ENCODE data around the gene ACOT7.
"Not testable (repeated sequence)": the region's sequence is repeated elsewhere in the genome, so short reads cannot be mapped to it uniquely, and the experiment has no call there.

ACOT7 gene

DNA sequence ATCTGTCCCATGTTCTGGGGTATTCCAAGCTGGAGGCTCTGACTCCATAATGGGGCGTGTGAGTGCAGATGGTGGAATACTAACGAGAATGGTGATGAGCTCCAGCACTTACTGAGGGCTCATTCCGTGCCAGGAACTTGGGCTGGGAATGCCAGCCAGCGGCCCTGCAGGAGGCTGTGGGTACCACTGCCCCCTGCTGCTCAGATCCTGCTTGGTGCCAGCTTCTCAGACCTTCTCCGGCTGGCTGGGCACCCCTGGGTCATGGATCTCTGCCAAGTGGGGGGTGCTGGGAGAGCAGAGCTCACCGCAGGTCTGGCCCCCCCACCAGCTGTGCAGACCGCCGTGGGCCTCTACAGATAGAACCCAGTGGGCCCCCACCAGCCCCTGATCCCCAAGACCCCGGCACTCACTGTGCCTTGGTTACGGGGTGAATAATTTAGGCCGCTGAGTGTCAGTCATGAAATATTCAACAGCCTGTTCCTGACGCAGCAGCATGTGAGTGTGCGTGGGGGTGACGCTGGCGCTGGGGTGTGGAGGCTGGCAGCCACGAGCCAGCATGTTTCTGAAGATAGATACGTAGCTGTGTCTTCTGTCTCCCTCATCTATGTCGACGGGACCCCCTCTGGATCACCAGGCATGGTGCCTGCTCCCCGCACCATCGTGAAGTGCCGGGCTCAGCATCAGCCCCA lies 43.6 kb upstream of the ACOT7 start:
- not testable (repeated sequence) for H3K9ac ChIP-seq; H3K79me2 ChIP-seq (ENCODE audit: insufficient read depth, low read depth); H4K20me1 ChIP-seq (ENCODE audit: insufficient read depth); H2AFZ ChIP-seq (ENCODE audit: low read depth); H3K4me3 ChIP-seq (IDR thresholded peaks at IDR 0.05; ENCODE audit: insufficient read depth, low read depth, low read length); H3K36me3 ChIP-seq (ENCODE audit: insufficient read depth); H3K4me2 ChIP-seq; H3K4me1 ChIP-seq (ENCODE audit: low read depth, poor library complexity, severe bottlenecking); H3K27ac ChIP-seq
- H3K27me3 ChIP-seq (ENCODE audit: insufficient read depth, low read depth): peaks cover 89% of the 10 kb centered on the region
- TF ChIP-seq, protein P1, sequence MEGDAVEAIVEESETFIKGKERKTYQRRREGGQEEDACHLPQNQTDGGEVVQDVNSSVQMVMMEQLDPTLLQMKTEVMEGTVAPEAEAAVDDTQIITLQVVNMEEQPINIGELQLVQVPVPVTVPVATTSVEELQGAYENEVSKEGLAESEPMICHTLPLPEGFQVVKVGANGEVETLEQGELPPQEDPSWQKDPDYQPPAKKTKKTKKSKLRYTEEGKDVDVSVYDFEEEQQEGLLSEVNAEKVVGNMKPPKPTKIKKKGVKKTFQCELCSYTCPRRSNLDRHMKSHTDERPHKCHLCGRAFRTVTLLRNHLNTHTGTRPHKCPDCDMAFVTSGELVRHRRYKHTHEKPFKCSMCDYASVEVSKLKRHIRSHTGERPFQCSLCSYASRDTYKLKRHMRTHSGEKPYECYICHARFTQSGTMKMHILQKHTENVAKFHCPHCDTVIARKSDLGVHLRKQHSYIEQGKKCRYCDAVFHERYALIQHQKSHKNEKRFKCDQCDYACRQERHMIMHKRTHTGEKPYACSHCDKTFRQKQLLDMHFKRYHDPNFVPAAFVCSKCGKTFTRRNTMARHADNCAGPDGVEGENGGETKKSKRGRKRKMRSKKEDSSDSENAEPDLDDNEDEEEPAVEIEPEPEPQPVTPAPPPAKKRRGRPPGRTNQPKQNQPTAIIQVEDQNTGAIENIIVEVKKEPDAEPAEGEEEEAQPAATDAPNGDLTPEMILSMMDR (conservative IDR thresholded peaks at IDR 0.05; ENCODE audit: low read depth, low read length): peak; percentile 24; the same call in 1 of the 2 replicates

GRCh38 chr1:6436277-6436676 lies 42.7 kb upstream of the ACOT7 start:
- not testable (repeated sequence) for H3K4me1 ChIP-seq (ENCODE audit: low read depth, poor library complexity, severe bottlenecking); H3K4me3 ChIP-seq (IDR thresholded peaks at IDR 0.05; ENCODE audit: insufficient read depth, low read depth, low read length); H3K79me2 ChIP-seq (ENCODE audit: insufficient read depth, low read depth); H3K36me3 ChIP-seq (ENCODE audit: insufficient read depth); H3K9ac ChIP-seq; H3K27ac ChIP-seq; H2AFZ ChIP-seq (ENCODE audit: low read depth); H4K20me1 ChIP-seq (ENCODE audit: insufficient read depth); H3K4me2 ChIP-seq
- H3K27me3 ChIP-seq (ENCODE audit: insufficient read depth, low read depth): peaks cover 82% of the 10 kb centered on the region

DNA sequence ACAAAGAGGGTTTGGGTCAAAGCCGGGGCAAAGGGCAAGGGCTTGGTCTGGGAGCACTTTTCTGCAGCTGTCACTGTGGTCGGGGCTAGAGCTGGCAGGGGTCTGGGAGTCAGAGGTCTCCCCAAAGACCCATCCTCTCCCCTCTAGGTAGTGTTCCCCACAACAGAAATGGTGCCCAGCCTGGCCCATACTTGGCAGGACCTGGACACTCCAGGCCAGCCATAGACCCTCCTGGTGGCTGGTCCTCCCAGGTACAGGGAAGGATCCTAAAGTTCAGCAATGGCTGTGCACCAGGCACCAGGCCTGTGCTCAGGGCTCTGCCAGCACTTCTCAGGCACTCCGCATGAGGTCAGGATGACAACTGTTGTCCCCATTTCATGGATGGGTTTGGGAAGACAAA lies 42.0 kb upstream of the ACOT7 start:
- no peaks in the 10 kb centered on the region for H3K36me3 ChIP-seq (ENCODE audit: insufficient read depth)
- H3K27ac ChIP-seq: no peak overlapping the region
- no peaks in the 10 kb centered on the region for H3K79me2 ChIP-seq (ENCODE audit: insufficient read depth, low read depth)
- H3K4me2 ChIP-seq: no peak overlapping the region
- peaks cover 86% of the 10 kb centered on the region for H3K27me3 ChIP-seq (ENCODE audit: insufficient read depth, low read depth)
- H3K9ac ChIP-seq: no peak overlapping the region
- H3K4me3 ChIP-seq (IDR thresholded peaks at IDR 0.05; ENCODE audit: insufficient read depth, low read depth, low read length): no peak overlapping the region
- no peaks in the 10 kb centered on the region for H3K4me1 ChIP-seq (ENCODE audit: low read depth, poor library complexity, severe bottlenecking)
- H2AFZ ChIP-seq (ENCODE audit: low read depth): no peak overlapping the region
- H4K20me1 ChIP-seq (ENCODE audit: insufficient read depth): no peaks in the 10 kb centered on the region
- TF ChIP-seq, protein P1 (conservative IDR thresholded peaks at IDR 0.05; ENCODE audit: low read depth, low read length): no peak

- H3K9ac ChIP-seq: no peak overlapping the region
- H3K79me2 ChIP-seq (ENCODE audit: insufficient read depth, low read depth): no peaks in the 10 kb centered on the region
- no peak overlapping the region for H3K27ac ChIP-seq
- H2AFZ ChIP-seq (ENCODE audit: low read depth): no peak overlapping the region
- no peaks in the 10 kb centered on the region for H3K36me3 ChIP-seq (ENCODE audit: insufficient read depth)
- H4K20me1 ChIP-seq (ENCODE audit: insufficient read depth): no peaks in the 10 kb centered on the region
- no peak overlapping the region for H3K4me3 ChIP-seq (IDR thresholded peaks at IDR 0.05; ENCODE audit: insufficient read depth, low read depth, low read length)
- H3K4me2 ChIP-seq: no peak overlapping the region
- TF ChIP-seq, protein P1 (conservative IDR thresholded peaks at IDR 0.05; ENCODE audit: low read depth, low read length): no peak
- no peaks in the 10 kb centered on the region for H3K4me1 ChIP-seq (ENCODE audit: low read depth, poor library complexity, severe bottlenecking)
- peaks cover 89% of the 10 kb centered on the region for H3K27me3 ChIP-seq (ENCODE audit: insufficient read depth, low read depth)
Measured at GRCh38 chr1:6435129-6435528, 41.6 kb upstream of the ACOT7 start.

- no peak overlapping the region for H3K9ac ChIP-seq
- TF ChIP-seq, protein P1 (conservative IDR thresholded peaks at IDR 0.05; ENCODE audit: low read depth, low read length): no peak
- H3K4me3 ChIP-seq (IDR thresholded peaks at IDR 0.05; ENCODE audit: insufficient read depth, low read depth, low read length): no peak overlapping the region
- H3K27ac ChIP-seq: no peak overlapping the region
- no peak overlapping the region for H2AFZ ChIP-seq (ENCODE audit: low read depth)
- no peak overlapping the region for H3K4me2 ChIP-seq
- no peaks in the 10 kb centered on the region for H3K4me1 ChIP-seq (ENCODE audit: low read depth, poor library complexity, severe bottlenecking)
- H3K27me3 ChIP-seq (ENCODE audit: insufficient read depth, low read depth): peaks cover 87% of the 10 kb centered on the region
- H4K20me1 ChIP-seq (ENCODE audit: insufficient read depth): no peaks in the 10 kb centered on the region
- H3K36me3 ChIP-seq (ENCODE audit: insufficient read depth): no peaks in the 10 kb centered on the region
- H3K79me2 ChIP-seq (ENCODE audit: insufficient read depth, low read depth): no peaks in the 10 kb centered on the region
Measured at GRCh38 chr1:6434186-6434585, 40.6 kb upstream of the ACOT7 start.

GRCh38 chr1:6431645-6432579 lies 38.3 kb upstream of the ACOT7 start:
- not testable (repeated sequence) for H3K4me3 ChIP-seq (IDR thresholded peaks at IDR 0.05; ENCODE audit: insufficient read depth, low read depth, low read length); H2AFZ ChIP-seq (ENCODE audit: low read depth); H3K27ac ChIP-seq; H3K36me3 ChIP-seq (ENCODE audit: insufficient read depth); H3K79me2 ChIP-seq (ENCODE audit: insufficient read depth, low read depth); H3K4me1 ChIP-seq (ENCODE audit: low read depth, poor library complexity, severe bottlenecking); H4K20me1 ChIP-seq (ENCODE audit: insufficient read depth); H3K4me2 ChIP-seq; H3K9ac ChIP-seq
- H3K27me3 ChIP-seq (ENCODE audit: insufficient read depth, low read depth): peaks cover 88% of the 10 kb centered on the region
